Coronary artery (tissue), 2 donors: ENCODE data around the gene LATS1.

Experiments used
- DNase-seq: peaks from one replicate; pipeline ENCODE4 v3.0.0-alpha.2; 2017; ENCODE audit warnings: low spot score
- H3K27ac ChIP-seq, 2 donors: fragments of 200-600 bp; sonication (generic); one replicate each; pipeline ENCODE4 v1.5.1; 2016 to 2019
- H3K4me3 ChIP-seq: fragments of 200-600 bp; sonication (generic); 2 replicates; pipeline ENCODE4 v1.5.1; 2016; ENCODE audit warnings: mild to moderate bottlenecking, moderate library complexity
- CTCF ChIP-seq: fragments of 200-600 bp; sonication (generic); IDR thresholded peaks from one replicate; pipeline ENCODE4 v1.5.1; 2019; ENCODE audit warnings: antibody characterized with exemption

LATS1 gene

GRCh38 chr6:149651056-149651455 lies 66.8 kb downstream of the LATS1 start:
- no peak for TF ChIP-seq CTCF
- no peak overlapping the region for H3K27ac ChIP-seq
- no peak for DNase-seq
- no peak overlapping the region for H3K4me3 ChIP-seq

- peak within 1 kb of the TSS; percentile 80 for H3K4me3 ChIP-seq
- peak; percentile 88 for DNase-seq
- H3K27ac ChIP-seq, result peak within 1 kb of the TSS; percentile 68 to 86
- TF ChIP-seq CTCF, result no peak
These were observed 69.5 kb downstream of the LATS1 start, which contains the start of gene KATNA1 for GRCh38 chr6:149648148-149649145. Gene KATNA1 (minus strand): TSS chr6:149648714. CDS start chr6:149638547, 10,167 bp downstream.

GRCh38 chr6:149646599-149646998 lies 71.3 kb downstream of the LATS1 start:
- Histone ChIP-seq H3K27ac (no peak overlapping the region), H3K4me3 (peak overlapping the region; percentile 80)
- TF ChIP-seq CTCF, result no peak
- no peak for DNase-seq

- no peak overlapping the region for H3K4me3 ChIP-seq
- no peak overlapping the region for H3K27ac ChIP-seq
- no peak for DNase-seq
- no peak for TF ChIP-seq CTCF
These were observed 74.9 kb downstream of the LATS1 start for GRCh38 chr6:149642829-149643580.

GRCh38 chr6:149636124-149636523 lies 81.8 kb downstream of the LATS1 start:
- no peak for DNase-seq
- H3K4me3 ChIP-seq, result no peak overlapping the region
- no peak overlapping the region for H3K27ac ChIP-seq
- no peak for TF ChIP-seq CTCF

GRCh38 chr6:149634315-149634714 lies 83.6 kb downstream of the LATS1 start:
- no peak for DNase-seq
- TF ChIP-seq CTCF, result no peak
- H3K4me3 ChIP-seq, result no peak overlapping the region
- H3K27ac ChIP-seq, result no peak overlapping the region
